Activated CD8-positive, alpha-beta T cell treated with anti-CD3 and anti-CD28 coated beads for 36 hours (primary cell): Measurements from ENCODE around the gene MYO3B. TPM values are rescaled to one million over a fixed set of nuclear protein-coding genes. Genes with fewer than 3 reads are reported as not detected.

Experiments used
- ATAC-seq: fragments of 200-7000 bp; cut with Tn5 transposase; one replicate; pipeline ENCODE4 v1.10.0; 2021; ENCODE audit warnings: mild to moderate bottlenecking, moderate library complexity
- CTCF ChIA-PET: fragments of 350-600 bp; sonication (Branson Sonifier 250); formaldehyde crosslinking; loops from one replicate; lab custom pipeline; 2021; ENCODE audit warnings: antibody characterized with exemption; lab: Charles Lee
- POLR2A ChIA-PET: fragments of 350-600 bp; sonication (Branson Sonifier 250); formaldehyde crosslinking; loops from one replicate; lab custom pipeline; 2021; ENCODE audit warnings: antibody characterized with exemption; lab: Charles Lee
- DNase-seq: peaks from one replicate; pipeline ENCODE4 v3.0.0-alpha.2; 2020
- H3K27ac Mint-ChIP-seq: one replicate; pipeline ENCODE4 v1.8.0; 2021; ENCODE audit warnings: mild to moderate bottlenecking, mixed read lengths
- H3K27me3 Mint-ChIP-seq: one replicate; pipeline ENCODE4 v1.8.0; 2021; ENCODE audit warnings: mixed read lengths
- H3K36me3 Mint-ChIP-seq: one replicate; pipeline ENCODE4 v1.8.0; 2021; ENCODE audit warnings: low read depth, mixed read lengths
- H3K4me1 Mint-ChIP-seq: one replicate; pipeline ENCODE4 v1.8.0; 2021; ENCODE audit warnings: low read depth, mixed read lengths
- H3K4me3 Mint-ChIP-seq: one replicate; pipeline ENCODE4 v1.8.0; 2021; ENCODE audit warnings: mild to moderate bottlenecking, moderate library complexity, mixed read lengths
- H3K9me3 Mint-ChIP-seq: one replicate; pipeline ENCODE4 v1.8.0; 2021; ENCODE audit warnings: mixed read lengths
- CTCF ChIP-seq: fragments of 200-600 bp; IDR thresholded peaks from one replicate; pipeline ENCODE4 v1.8.0; 2022; ENCODE audit warnings: antibody characterized with exemption, mild to moderate bottlenecking
- intact Hi-C: fragments of 100-400 bp; cut with micrococcal nuclease; formaldehyde crosslinking; loops from one replicate; pipeline ENCODE4 v1.10.0; 2022
- total RNA-seq, 2 experiments: library from RNA; stranded (reverse); gene quantifications; one replicate each; pipeline ENCODE4 v1.2.3, GENCODE V29; 2021

MYO3B gene
- total RNA-seq, 2 experiments from 2014 or later: 0.09 to 0.20 TPM

DNA sequence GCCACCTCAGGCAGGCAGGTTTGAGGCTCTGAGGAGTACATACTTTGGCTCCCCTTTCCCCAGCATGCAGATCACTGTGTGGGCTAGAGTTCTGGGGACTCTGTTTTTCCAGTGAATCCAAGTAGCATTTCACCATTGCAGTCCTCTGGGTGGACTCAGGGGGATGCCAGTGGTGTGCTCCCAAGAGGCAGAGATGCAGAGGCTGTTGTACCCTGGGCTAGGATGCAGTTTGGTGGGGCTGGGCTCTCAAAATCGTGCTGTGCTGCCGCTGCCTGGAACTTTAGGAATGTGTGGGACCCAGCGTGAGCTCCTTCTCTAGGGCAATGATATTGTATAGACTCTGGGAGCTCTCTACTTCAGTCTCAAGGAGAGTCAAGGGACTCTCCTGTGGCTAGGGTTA is 104.9 kb downstream of the MYO3B start:
- DNase-seq: no peak
- intact Hi-C loops: no loop called here
- ChIA-PET POLR2A (no interaction called here), CTCF (no interaction called here)
- H3K36me3 Mint-ChIP-seq: no peaks in the 10 kb centered on the region
- H3K27ac Mint-ChIP-seq: no peak overlapping the region
- TF ChIP-seq CTCF: no peak
- no peak for ATAC-seq
- H3K27me3 Mint-ChIP-seq: peaks cover 11% of the 10 kb centered on the region
- H3K4me1 Mint-ChIP-seq: no peaks in the 10 kb centered on the region
- H3K4me3 Mint-ChIP-seq: no peak overlapping the region
- no peaks in the 10 kb centered on the region for H3K9me3 Mint-ChIP-seq

DNA sequence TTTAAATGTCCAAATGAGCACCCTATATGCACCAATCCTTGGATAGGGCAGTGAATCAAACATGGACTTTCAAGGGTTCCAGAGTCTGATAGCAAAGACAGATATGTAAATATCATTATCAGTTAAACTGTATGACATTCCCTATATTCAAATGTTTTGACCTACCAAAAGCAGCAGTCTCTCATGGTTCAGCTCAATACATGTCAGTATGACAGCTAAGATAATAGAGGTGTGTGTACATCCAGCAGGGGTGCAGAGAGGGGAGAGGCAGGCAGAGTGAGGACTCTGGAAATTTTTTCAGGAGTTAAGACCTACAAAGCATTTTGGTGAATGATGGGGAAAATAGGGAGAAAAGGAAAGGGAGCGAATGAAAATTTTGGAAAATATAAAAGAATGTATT is 106.3 kb downstream of the MYO3B start:
- intact Hi-C loops: no loop called here
- DNase-seq: no peak
- Mint-ChIP-seq H3K36me3 (no peaks in the 10 kb centered on the region), H3K4me1 (no peaks in the 10 kb centered on the region), H3K27me3 (peaks cover 15% of the 10 kb centered on the region), H3K27ac (no peak overlapping the region), H3K9me3 (no peaks in the 10 kb centered on the region), H3K4me3 (no peak overlapping the region)
- TF ChIP-seq CTCF: no peak
- no peak for ATAC-seq
- ChIA-PET POLR2A (no interaction called here), CTCF (no interaction called here)

DNA sequence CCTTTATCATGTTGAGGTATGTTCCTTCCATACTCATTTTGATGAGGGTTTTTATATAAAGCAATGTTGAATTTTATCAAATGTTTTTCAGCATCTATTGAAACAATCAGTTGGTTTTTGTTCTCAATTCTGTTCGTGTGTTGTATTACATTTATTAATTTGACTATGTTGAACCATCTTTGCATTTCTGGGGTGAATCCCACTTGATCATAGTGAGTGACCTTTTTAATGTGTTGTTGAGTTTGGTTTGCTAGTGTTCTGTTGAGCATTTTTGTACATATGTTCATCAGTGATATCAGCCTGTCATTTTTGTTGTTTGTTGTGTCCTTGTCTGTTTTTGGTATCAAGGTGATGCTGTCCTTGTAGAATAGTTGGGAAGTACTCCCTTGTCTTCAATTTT is 110.9 kb downstream of the MYO3B start:
- DNase-seq (no peak), ATAC-seq (no peak)
- no peaks in the 10 kb centered on the region for H3K4me1 Mint-ChIP-seq
- H3K4me3 Mint-ChIP-seq: no peak overlapping the region
- peaks cover 6% of the 10 kb centered on the region for H3K9me3 Mint-ChIP-seq
- peaks cover 17% of the 10 kb centered on the region for H3K27me3 Mint-ChIP-seq
- H3K27ac Mint-ChIP-seq: no peak overlapping the region
- ChIA-PET CTCF (no interaction called here), POLR2A (no interaction called here)
- H3K36me3 Mint-ChIP-seq: peaks cover 4% of the 10 kb centered on the region
- intact Hi-C loops: no loop called here
- no peak for TF ChIP-seq CTCF

GRCh38 chr2:170291474-170291873 is 113.5 kb downstream of the MYO3B start:
- peaks cover 10% of the 10 kb centered on the region for H3K9me3 Mint-ChIP-seq
- intact Hi-C loops: no loop called here
- POLR2A ChIA-PET: interaction anchor here (0.6 kb wide), 1 partner anchor 34 kb away, joined by 3 read pairs; no protein-coding TSS in a partner anchor
- ATAC-seq: no peak
- H3K27me3 Mint-ChIP-seq: peaks cover 19% of the 10 kb centered on the region
- no peak for DNase-seq
- CTCF ChIA-PET: no interaction called here
- peaks cover 4% of the 10 kb centered on the region for H3K36me3 Mint-ChIP-seq
- TF ChIP-seq CTCF: no peak
- H3K27ac Mint-ChIP-seq: no peak overlapping the region
- H3K4me3 Mint-ChIP-seq: no peak overlapping the region
- H3K4me1 Mint-ChIP-seq: no peaks in the 10 kb centered on the region

DNA sequence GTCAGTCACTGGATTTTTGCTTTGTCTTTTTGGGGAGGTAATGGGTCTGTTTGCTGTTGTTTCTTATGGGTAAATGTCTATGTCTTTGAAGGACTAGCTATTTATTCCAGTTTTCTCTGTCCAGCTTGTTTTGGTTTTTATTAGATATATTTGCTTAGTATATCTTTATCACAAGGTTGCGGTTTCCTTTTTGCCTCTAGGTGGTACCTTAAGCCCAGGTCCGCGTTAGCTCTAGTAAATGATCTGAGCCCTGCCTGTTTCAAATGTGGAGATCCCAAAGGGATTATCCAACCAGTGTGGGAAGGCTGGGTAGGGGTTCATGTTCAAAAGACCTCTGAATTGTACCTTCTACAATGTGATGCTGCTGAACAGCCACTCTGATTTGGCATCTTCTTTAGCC is 114.5 kb downstream of the MYO3B start:
- Mint-ChIP-seq H3K9me3 (peaks cover 10% of the 10 kb centered on the region), H3K4me3 (no peak overlapping the region), H3K27me3 (peaks cover 18% of the 10 kb centered on the region), H3K27ac (no peak overlapping the region), H3K36me3 (peaks cover 4% of the 10 kb centered on the region), H3K4me1 (no peaks in the 10 kb centered on the region)
- intact Hi-C loops: no loop called here
- ChIA-PET POLR2A (no interaction called here), CTCF (no interaction called here)
- no peak for DNase-seq
- no peak for ATAC-seq
- no peak for TF ChIP-seq CTCF
